Measurements from ENCODE around the gene PRKCH. TPM values are rescaled to one million over a fixed set of nuclear protein-coding genes. Genes with fewer than 3 reads are reported as not detected.

Gene PRKCH
- total RNA-seq, 2 donors from 2014 or later = 7.2 to 8.6 TPM

- no peak overlapping the region for H3K4me3 Mint-ChIP-seq
- Histone ChIP-seq H3K4me1 (ENCODE audit: control insufficient read depth, insufficient read depth, low read length) (no peaks in the 10 kb centered on the region), H3K27ac (ENCODE audit: low read depth, low read length) (no peak overlapping the region), H3K27me3 (ENCODE audit: control insufficient read depth, insufficient read depth, low read length, poor library complexity, severe bottlenecking) (no peaks in the 10 kb centered on the region), H3K9me3 (ENCODE audit: control insufficient read depth, low read length) (no peaks in the 10 kb centered on the region), H3K36me3 (ENCODE audit: control insufficient read depth, insufficient read depth, low read length) (no peaks in the 10 kb centered on the region), H3K9ac (ENCODE audit: extremely low read depth, low read length, poor library complexity, severe bottlenecking) (no peak overlapping the region), H3K4me3 (ENCODE audit: low read length) (no peak overlapping the region)
- no peaks in the 10 kb centered on the region for H3K9me3 Mint-ChIP-seq
- DNase-seq = no peak
- 83 to 100% methylated on average over 1 to 2 of the region's 2 CpGs for WGBS, 2 experiments (ENCODE audit: insufficient coverage in 1 of 2, insufficient read length in 1 of 2)
- no peak for TF ChIP-seq CTCF (conservative IDR thresholded peaks at IDR 0.05)
- no peaks in the 10 kb centered on the region for H3K27me3 Mint-ChIP-seq (ENCODE audit: insufficient read depth)
- peaks cover 18% of the 10 kb centered on the region for H3K4me1 Mint-ChIP-seq
- H3K36me3 Mint-ChIP-seq (ENCODE audit: low read depth) = no peaks in the 10 kb centered on the region
- H3K27ac Mint-ChIP-seq = no peak overlapping the region
Measured at GRCh38 chr14:61401461-61401860, 80.1 kb downstream of the PRKCH start.

DNA sequence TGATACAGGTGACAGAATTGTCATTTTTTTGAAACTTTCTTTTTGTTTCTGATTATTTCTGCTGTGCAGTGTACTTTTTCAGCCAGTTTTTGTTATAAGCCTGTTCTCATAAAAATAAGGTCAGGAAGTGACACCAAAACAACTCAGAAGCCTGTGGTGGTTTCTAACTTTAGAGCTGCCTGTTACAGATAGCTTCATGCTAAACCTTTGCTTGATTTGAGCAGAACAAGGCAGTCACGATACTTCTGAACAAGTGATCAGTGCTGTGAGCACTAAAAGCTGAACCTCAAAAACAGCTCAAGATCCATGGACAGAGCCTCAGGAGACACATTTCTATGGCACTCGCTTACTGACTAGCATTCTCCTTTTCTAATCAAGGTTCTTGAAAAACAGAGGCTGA, 82.0 kb downstream of the PRKCH start:
- no peak for DNase-seq
- Histone ChIP-seq H3K27ac (ENCODE audit: low read depth, low read length) (no peak overlapping the region), H3K9ac (ENCODE audit: extremely low read depth, low read length, poor library complexity, severe bottlenecking) (no peak overlapping the region), H3K4me1 (ENCODE audit: control insufficient read depth, insufficient read depth, low read length) (no peaks in the 10 kb centered on the region), H3K4me3 (ENCODE audit: low read length) (no peak overlapping the region), H3K27me3 (ENCODE audit: control insufficient read depth, insufficient read depth, low read length, poor library complexity, severe bottlenecking) (no peaks in the 10 kb centered on the region), H3K36me3 (ENCODE audit: control insufficient read depth, insufficient read depth, low read length) (no peaks in the 10 kb centered on the region), H3K9me3 (ENCODE audit: control insufficient read depth, low read length) (no peaks in the 10 kb centered on the region)
- H3K9me3 Mint-ChIP-seq = no peaks in the 10 kb centered on the region
- no peak overlapping the region for H3K27ac Mint-ChIP-seq
- no peak for TF ChIP-seq CTCF (conservative IDR thresholded peaks at IDR 0.05)
- H3K4me1 Mint-ChIP-seq = peaks cover 16% of the 10 kb centered on the region
- WGBS, 2 experiments (ENCODE audit: insufficient coverage in 1 of 2, insufficient read length in 1 of 2) = 92 to 97% methylated on average over 2 of the region's 2 CpGs
- H3K4me3 Mint-ChIP-seq = no peak overlapping the region
- H3K36me3 Mint-ChIP-seq (ENCODE audit: low read depth) = no peaks in the 10 kb centered on the region
- no peaks in the 10 kb centered on the region for H3K27me3 Mint-ChIP-seq (ENCODE audit: insufficient read depth)

DNA sequence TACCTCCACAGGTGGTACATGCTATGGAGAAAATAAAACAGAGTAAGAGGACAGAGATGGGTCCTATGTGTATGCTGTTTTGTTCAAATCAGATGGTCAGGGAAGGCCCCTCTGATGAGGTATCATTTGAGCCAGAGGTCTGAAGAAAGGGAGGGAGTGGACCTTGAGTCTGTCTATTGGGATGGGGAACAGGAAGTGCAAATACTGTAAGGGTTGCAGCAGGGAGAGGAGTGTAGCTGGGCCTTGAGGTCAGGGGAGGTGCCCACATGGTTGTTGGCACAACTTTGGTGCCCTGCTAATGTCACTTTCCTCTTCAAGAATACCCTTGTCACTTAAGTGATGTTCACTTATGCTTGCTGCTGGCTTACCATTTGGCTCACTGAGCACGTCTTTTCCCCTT, 83.3 kb downstream of the PRKCH start:
- H3K9me3 ChIP-seq (ENCODE audit: control insufficient read depth, low read length) = no peaks in the 10 kb centered on the region
- DNase-seq = no peak
- no peak overlapping the region for H3K4me3 Mint-ChIP-seq
- H3K4me1 Mint-ChIP-seq = peaks cover 16% of the 10 kb centered on the region
- TF ChIP-seq CTCF (conservative IDR thresholded peaks at IDR 0.05) = no peak
- H3K27me3 Mint-ChIP-seq (ENCODE audit: insufficient read depth) = no peaks in the 10 kb centered on the region
- WGBS, 2 experiments (ENCODE audit: insufficient coverage in 1 of 2, insufficient read length in 1 of 2) = 88 to 90% methylated on average over 1 of the region's 1 CpG
- H3K27me3 ChIP-seq (ENCODE audit: control insufficient read depth, insufficient read depth, low read length, poor library complexity, severe bottlenecking) = no peaks in the 10 kb centered on the region
- no peak overlapping the region for H3K27ac Mint-ChIP-seq
- H3K9me3 Mint-ChIP-seq = no peaks in the 10 kb centered on the region
- no peaks in the 10 kb centered on the region for H3K36me3 Mint-ChIP-seq (ENCODE audit: low read depth)
- H3K9ac ChIP-seq (ENCODE audit: extremely low read depth, low read length, poor library complexity, severe bottlenecking) = no peak overlapping the region
- H3K4me3 ChIP-seq (ENCODE audit: low read length) = no peak overlapping the region
- no peaks in the 10 kb centered on the region for H3K36me3 ChIP-seq (ENCODE audit: control insufficient read depth, insufficient read depth, low read length)
- no peaks in the 10 kb centered on the region for H3K4me1 ChIP-seq (ENCODE audit: control insufficient read depth, insufficient read depth, low read length)
- no peak overlapping the region for H3K27ac ChIP-seq (ENCODE audit: low read depth, low read length)

Measured in endodermal cell (in vitro differentiated cells).